PC-3 (cell line): ENCODE data around the gene MGAT3. TPM values are rescaled to one million over a fixed set of nuclear protein-coding genes. Genes with fewer than 3 reads are reported as not detected.

Experiments
- ATAC-seq: fragments of 200-7000 bp; cut with Tn5 transposase; 2 replicates; pipeline ENCODE4 v1.9.1; 2020; ENCODE audit warnings: mild to moderate bottlenecking, moderate library complexity
- BruUV-seq: library from RNA; stranded (reverse); fragments of 400-500 nt; replicated peaks from 2 replicates; lab custom pipeline; 2021; lab: Mats Ljungman, UMichigan
- CTCF ChIA-PET: fragments of 300-600 bp; sonication (Branson Sonifier 250); formaldehyde crosslinking; loops from one replicate; lab custom pipeline; 2022; ENCODE audit warnings: antibody characterized with exemption; lab: Charles Lee
- POLR2A ChIA-PET: fragments of 300-600 bp; sonication (Branson Sonifier 250); formaldehyde crosslinking; loops from one replicate; lab custom pipeline; 2022; ENCODE audit warnings: antibody characterized with exemption; ENCODE audit not compliant: unreplicated experiment; lab: Charles Lee
- DNase-seq: peaks from one replicate; pipeline ENCODE4 v3.0.0-alpha.2; 2015
- H2AFZ ChIP-seq: fragments of 300-600 bp; sonication (generic); 2 replicates; pipeline ENCODE4 v1.6.0; 2016; ENCODE audit warnings: antibody characterized with exemption, low read length
- H3F3A ChIP-seq: fragments of 300-600 bp; sonication (generic); one replicate; pipeline ENCODE4 v1.6.0; 2017; ENCODE audit warnings: antibody characterized with exemption, low read length, control low read depth, mild to moderate bottlenecking; ENCODE audit not compliant: unreplicated experiment
- H3K27ac ChIP-seq: fragments of 300-600 bp; sonication (generic); 2 replicates; pipeline ENCODE4 v1.5.1; 2016; ENCODE audit warnings: mild to moderate bottlenecking, low read length
- H3K27me3 ChIP-seq: fragments of 300-600 bp; sonication (generic); 2 replicates; pipeline ENCODE4 v1.6.1; 2016; ENCODE audit warnings: low read length, mixed read lengths
- H3K36me3 ChIP-seq: fragments of 300-600 bp; sonication (generic); 2 replicates; pipeline ENCODE4 v1.6.1; 2016; ENCODE audit warnings: low read depth, mixed run types, low read length, mixed read lengths
- H3K4me1 ChIP-seq: fragments of 300-600 bp; sonication (generic); 2 replicates; pipeline ENCODE4 v1.5.1; 2016; ENCODE audit warnings: low read length; ENCODE audit not compliant: insufficient read depth
- H3K4me2 ChIP-seq: fragments of 300-600 bp; sonication (generic); 2 replicates; pipeline ENCODE4 v1.6.0; 2016; ENCODE audit warnings: low read length
- H3K4me3 ChIP-seq: fragments of 300-600 bp; sonication (generic); 2 replicates; pipeline ENCODE4 v1.5.1; 2016; ENCODE audit warnings: mild to moderate bottlenecking, low read length, mixed read lengths
- H3K79me2 ChIP-seq: fragments of 300-600 bp; sonication (generic); 2 replicates; pipeline ENCODE4 v1.6.1; 2017; ENCODE audit warnings: low read length, mixed read lengths
- H3K9ac ChIP-seq: fragments of 300-600 bp; sonication (generic); 2 replicates; pipeline ENCODE4 v1.6.0; 2016; ENCODE audit warnings: mild to moderate bottlenecking, low read length
- H3K9me2 ChIP-seq: fragments of 300-600 bp; sonication (generic); replicated peaks from 2 replicates; pipeline ENCODE4 v1.6.1; 2016; ENCODE audit warnings: mixed run types, low read length, mixed read lengths
- H3K9me3 ChIP-seq: fragments of 300-600 bp; sonication (generic); 2 replicates; pipeline ENCODE4 v1.6.1; 2016; ENCODE audit warnings: low read length, mixed read lengths
- H4K20me1 ChIP-seq: fragments of 300-600 bp; sonication (generic); 2 replicates; pipeline ENCODE4 v1.6.1; 2016; ENCODE audit warnings: low read length, mixed read lengths
- EZH2 ChIP-seq: fragments of 300-600 bp; sonication (generic); IDR thresholded peaks from one replicate; pipeline ENCODE4 v1.6.1; 2017; ENCODE audit warnings: antibody characterized with exemption, mild to moderate bottlenecking, low read length; ENCODE audit not compliant: unreplicated experiment
- EZH2phosphoT487 ChIP-seq: fragments of 300-600 bp; sonication (generic); IDR thresholded peaks from 2 replicates; pipeline ENCODE4 v1.6.1; 2018; ENCODE audit warnings: mild to moderate bottlenecking, antibody characterized with exemption, low read length, borderline replicate concordance
- intact Hi-C: fragments of 100-400 bp; cut with micrococcal nuclease; formaldehyde crosslinking; loops from 2 replicates; pipeline ENCODE4 v1.9.0; 2023
- total RNA-seq: library from RNA; depleted of rRNA; stranded (reverse); fragments of >200 nt; gene quantifications from 2 replicates; pipeline ENCODE4 v1.2.3, GENCODE V29; 2014
- TF ChIP-seq, protein P1 (sequence below): fragments of 300-600 bp; sonication (generic); conservative IDR thresholded peaks from 2 replicates; pipeline ENCODE4 v1.5.1; 2017; ENCODE audit warnings: antibody characterized with exemption, low read depth, mild to moderate bottlenecking, low read length

MGAT3 gene
- total RNA-seq, 1 experiment from 2014 or later, result not detected

DNA sequence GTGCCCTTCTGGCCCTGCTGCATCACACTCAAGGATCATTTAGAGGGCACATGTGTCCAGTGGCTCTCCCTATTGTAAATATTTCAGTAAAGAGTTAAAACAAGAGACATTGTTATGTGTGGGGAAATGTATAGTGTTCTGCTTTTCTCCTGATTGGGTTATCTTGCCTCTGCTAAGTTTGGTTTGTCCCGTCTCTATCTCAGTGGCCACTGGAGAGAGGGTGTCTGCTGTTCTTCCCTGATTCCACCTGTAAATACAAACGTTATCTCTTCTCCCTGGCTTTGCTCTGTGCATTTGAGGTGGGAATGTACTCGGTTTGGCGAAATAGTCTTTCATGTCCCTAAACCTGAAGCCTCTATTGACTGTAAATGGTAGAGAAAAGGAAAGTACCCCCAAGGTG is 51.6 kb downstream of the MGAT3 start:
- TF ChIP-seq, protein P1, sequence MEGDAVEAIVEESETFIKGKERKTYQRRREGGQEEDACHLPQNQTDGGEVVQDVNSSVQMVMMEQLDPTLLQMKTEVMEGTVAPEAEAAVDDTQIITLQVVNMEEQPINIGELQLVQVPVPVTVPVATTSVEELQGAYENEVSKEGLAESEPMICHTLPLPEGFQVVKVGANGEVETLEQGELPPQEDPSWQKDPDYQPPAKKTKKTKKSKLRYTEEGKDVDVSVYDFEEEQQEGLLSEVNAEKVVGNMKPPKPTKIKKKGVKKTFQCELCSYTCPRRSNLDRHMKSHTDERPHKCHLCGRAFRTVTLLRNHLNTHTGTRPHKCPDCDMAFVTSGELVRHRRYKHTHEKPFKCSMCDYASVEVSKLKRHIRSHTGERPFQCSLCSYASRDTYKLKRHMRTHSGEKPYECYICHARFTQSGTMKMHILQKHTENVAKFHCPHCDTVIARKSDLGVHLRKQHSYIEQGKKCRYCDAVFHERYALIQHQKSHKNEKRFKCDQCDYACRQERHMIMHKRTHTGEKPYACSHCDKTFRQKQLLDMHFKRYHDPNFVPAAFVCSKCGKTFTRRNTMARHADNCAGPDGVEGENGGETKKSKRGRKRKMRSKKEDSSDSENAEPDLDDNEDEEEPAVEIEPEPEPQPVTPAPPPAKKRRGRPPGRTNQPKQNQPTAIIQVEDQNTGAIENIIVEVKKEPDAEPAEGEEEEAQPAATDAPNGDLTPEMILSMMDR, result no peak
- TF ChIP-seq EZH2, result no peak
- TF ChIP-seq EZH2phosphoT487, result no peak

DNA sequence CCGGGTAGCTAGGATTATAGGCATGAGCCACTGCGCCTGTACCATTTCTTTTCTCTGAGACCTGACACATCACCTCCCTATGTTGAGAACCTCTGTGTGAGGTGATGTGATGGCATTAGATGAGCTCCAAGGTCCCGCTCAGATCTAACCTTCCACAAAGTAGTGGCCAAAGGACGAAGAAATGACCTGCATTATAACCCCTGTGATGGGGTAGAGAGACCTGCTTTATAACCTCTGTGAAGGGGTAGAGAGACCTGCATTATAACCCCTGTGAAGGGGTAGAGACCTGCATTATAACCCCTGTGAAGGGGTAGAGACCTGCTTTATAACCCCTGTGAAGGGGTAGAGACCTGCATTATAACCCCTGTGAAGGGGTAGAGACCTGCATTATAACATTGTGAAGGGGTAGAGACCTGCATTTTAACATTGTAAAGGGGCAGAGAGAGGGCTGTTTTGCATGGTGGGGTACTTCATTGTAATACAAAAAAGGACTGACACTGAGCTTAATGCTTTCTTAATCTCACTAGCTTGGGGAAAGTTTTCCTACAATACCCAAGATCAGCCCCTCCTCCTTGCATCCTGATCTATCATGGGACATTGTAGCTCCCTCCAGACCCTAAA is 53.8 kb downstream of the MGAT3 start:
- Histone ChIP-seq H3K79me2 (peaks cover 57% of the 10 kb centered on the region), H3K27ac (no peak overlapping the region), H3K4me2 (no peak overlapping the region), H4K20me1 (peaks cover 6% of the 10 kb centered on the region; the same call in 1 of the 2 replicates), H3K9ac (no peak overlapping the region), H3K27me3 (no peaks in the 10 kb centered on the region), H3F3A (no peaks in the 10 kb centered on the region), H3K4me3 (no peak overlapping the region), H3K36me3 (peaks cover 50% of the 10 kb centered on the region), H3K9me2 (no peaks in the 10 kb centered on the region), H3K9me3 (no peaks in the 10 kb centered on the region), H3K4me1 (no peaks in the 10 kb centered on the region), H2AFZ (no peak overlapping the region)
- intact Hi-C loops, result no loop called here
- ATAC-seq (no peak), DNase-seq (no peak)
- ChIA-PET CTCF (no interaction called here), POLR2A (no interaction called here)
- BruUV-seq, result no TSS peak
- TF ChIP-seq, protein P1, result no peak
- TF ChIP-seq EZH2 (no peak), EZH2phosphoT487 (no peak)

More for the DNA sequence above, 51.6 kb downstream of the MGAT3 start:
- intact Hi-C loops, result no loop called here
- Histone ChIP-seq H3K27ac (no peak overlapping the region), H2AFZ (no peak overlapping the region), H3K4me2 (no peak overlapping the region), H4K20me1 (no peaks in the 10 kb centered on the region), H3K9me2 (no peaks in the 10 kb centered on the region), H3K27me3 (no peaks in the 10 kb centered on the region), H3K79me2 (peaks cover 67% of the 10 kb centered on the region), H3K36me3 (peaks cover 44% of the 10 kb centered on the region), H3F3A (no peaks in the 10 kb centered on the region), H3K9me3 (no peaks in the 10 kb centered on the region), H3K9ac (no peak overlapping the region), H3K4me3 (no peak overlapping the region), H3K4me1 (peaks cover 5% of the 10 kb centered on the region)
- POLR2A ChIA-PET, result no interaction called here
- CTCF ChIA-PET, result no interaction called here
- DNase-seq, result no peak
- no TSS peak for BruUV-seq
- ATAC-seq, result no peak

DNA sequence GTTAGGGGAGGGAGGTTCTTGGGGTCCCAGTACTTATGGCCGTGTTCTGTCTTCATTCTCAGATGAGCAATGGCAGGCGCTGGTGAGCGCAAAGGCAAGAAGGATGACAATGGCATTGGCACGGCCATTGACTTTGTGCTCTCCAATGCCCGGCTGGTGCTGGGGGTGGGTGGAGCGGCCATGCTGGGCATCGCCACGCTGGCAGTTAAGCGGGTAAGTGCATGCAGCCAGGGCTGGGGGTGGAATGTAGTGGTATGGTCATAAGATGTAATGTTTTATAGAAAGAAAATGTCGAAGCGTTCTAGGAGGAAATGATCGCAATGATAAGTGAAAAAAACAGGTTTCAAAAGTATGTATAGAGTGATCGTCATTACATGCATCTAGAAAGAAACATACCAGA is 54.4 kb downstream of the MGAT3 start:
- TF ChIP-seq EZH2 (no peak), EZH2phosphoT487 (no peak)
- TF ChIP-seq, protein P1, result no peak
- DNase-seq, result no peak
- Histone ChIP-seq H4K20me1 (peaks cover 6% of the 10 kb centered on the region; the same call in 1 of the 2 replicates), H3K27me3 (no peaks in the 10 kb centered on the region), H3K4me1 (no peaks in the 10 kb centered on the region), H3K4me3 (no peak overlapping the region), H3K27ac (no peak overlapping the region), H3K4me2 (no peak overlapping the region), H3F3A (no peaks in the 10 kb centered on the region), H3K9me2 (no peaks in the 10 kb centered on the region), H3K9me3 (no peaks in the 10 kb centered on the region), H3K79me2 (peaks cover 54% of the 10 kb centered on the region), H3K9ac (no peak overlapping the region), H2AFZ (no peak overlapping the region), H3K36me3 (peaks cover 48% of the 10 kb centered on the region)
- no peak for ATAC-seq
- intact Hi-C loops, result no loop called here
- ChIA-PET CTCF (no interaction called here), POLR2A (no interaction called here)
- BruUV-seq, result no TSS peak
